DND-41 (cell line): ENCODE measurements around the gene KLHL14.

Experiments used
- EZH2 ChIP-seq: IDR thresholded peaks from 3 replicates; pipeline ENCODE4 v1.6.1; 2012; ENCODE audit warnings: borderline replicate concordance, low read depth, mild to moderate bottlenecking, moderate library complexity, low read length, inconsistent platforms; ENCODE audit not compliant: severe bottlenecking
- TF ChIP-seq, protein P1 (sequence below): IDR thresholded peaks from 2 replicates; pipeline ENCODE4 v1.5.1; 2012; ENCODE audit warnings: borderline replicate concordance, low read length, moderate library complexity, mild to moderate bottlenecking; ENCODE audit not compliant: poor library complexity, severe bottlenecking; ENCODE audit errors: extremely low read depth

DNA sequence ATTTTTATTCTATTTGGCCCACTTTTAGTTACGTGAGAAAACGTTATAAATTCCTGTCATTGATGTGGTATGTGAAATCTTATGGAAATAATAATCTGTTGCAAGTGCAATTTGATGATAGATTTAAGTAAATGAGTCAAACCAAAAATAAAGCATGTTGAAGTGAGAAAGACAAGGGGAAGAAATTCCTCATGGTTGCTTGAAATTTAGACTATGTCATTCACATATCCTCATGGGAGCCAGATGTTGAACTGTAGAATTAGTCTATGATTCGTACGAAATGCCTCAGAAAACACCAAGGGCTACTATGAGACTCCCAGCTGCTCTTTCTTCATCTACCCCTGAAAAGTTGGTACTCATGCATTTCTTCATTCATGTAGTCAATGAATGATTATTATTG lies 55.7 kb downstream of the KLHL14 start:
- TF ChIP-seq, protein P1, sequence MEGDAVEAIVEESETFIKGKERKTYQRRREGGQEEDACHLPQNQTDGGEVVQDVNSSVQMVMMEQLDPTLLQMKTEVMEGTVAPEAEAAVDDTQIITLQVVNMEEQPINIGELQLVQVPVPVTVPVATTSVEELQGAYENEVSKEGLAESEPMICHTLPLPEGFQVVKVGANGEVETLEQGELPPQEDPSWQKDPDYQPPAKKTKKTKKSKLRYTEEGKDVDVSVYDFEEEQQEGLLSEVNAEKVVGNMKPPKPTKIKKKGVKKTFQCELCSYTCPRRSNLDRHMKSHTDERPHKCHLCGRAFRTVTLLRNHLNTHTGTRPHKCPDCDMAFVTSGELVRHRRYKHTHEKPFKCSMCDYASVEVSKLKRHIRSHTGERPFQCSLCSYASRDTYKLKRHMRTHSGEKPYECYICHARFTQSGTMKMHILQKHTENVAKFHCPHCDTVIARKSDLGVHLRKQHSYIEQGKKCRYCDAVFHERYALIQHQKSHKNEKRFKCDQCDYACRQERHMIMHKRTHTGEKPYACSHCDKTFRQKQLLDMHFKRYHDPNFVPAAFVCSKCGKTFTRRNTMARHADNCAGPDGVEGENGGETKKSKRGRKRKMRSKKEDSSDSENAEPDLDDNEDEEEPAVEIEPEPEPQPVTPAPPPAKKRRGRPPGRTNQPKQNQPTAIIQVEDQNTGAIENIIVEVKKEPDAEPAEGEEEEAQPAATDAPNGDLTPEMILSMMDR, result no peak
- TF ChIP-seq EZH2, result no peak
